ENCODE data around the gene STOML2. TPM values are rescaled to one million over a fixed set of nuclear protein-coding genes. Genes with fewer than 3 reads are reported as not detected.

Gene STOML2
- total and polyA plus RNA-seq, 4 donors, result 61.2 to 102 (median 76.2) TPM

GRCh38 chr9:35115680-35116538 lies 13.0 kb upstream of the STOML2 start, which contains the start of gene ATOSB:
Gene ATOSB, minus strand, starts transcription at chr9:35115862. Its CDS starts 7,588 bp downstream, at chr9:35108274.
- under 1% methylated on average over 51 of the region's 54 CpGs for WGBS (ENCODE audit: insufficient coverage)
- H3K27me3 ChIP-seq (ENCODE audit: control insufficient read depth, insufficient read depth, low read length), result no peaks in the 10 kb centered on the region

DNA sequence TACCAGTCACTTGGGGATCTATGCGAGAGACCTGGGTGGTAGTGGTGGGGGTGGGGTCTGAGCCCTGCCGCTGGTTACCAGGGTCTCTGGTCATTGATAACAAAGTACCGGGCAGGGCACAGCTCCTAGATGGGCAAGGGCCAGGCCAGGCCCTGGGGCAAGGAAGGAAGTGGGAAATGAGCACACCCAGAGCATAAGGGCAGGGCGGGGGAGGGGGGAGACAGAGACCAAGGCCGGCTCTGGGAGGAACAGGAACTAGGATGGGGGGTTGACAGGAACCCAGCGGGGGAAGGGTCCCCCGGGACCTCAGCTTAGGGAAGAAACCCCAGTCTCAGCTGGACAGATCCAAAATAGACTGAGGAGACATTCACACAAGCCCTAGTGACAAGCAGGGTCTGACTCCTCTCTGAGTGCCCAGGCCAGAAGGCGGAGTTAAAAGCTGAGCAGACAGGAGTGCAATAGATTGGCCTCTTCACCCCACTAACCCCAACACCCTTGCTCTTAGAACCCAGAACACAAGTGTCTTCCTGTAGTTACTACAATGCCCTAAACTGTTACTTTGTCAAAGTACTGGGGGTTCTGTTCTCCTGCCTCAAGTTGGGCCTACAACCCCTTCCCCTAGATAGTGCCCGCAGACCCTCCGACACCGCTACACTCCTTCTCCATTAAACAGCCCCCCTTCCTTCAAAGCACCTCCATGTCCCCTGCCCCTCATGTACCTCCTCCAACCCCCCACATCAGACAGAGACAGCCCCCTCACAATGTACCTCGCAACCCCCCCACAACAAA lies 12.1 kb upstream of the STOML2 start:
- Histone ChIP-seq H3K4me1 (ENCODE audit: control insufficient read depth, insufficient read depth, low read length) (peaks cover 56% of the 10 kb centered on the region), H3K9me3 (ENCODE audit: control insufficient read depth, insufficient read depth, low read length) (no peaks in the 10 kb centered on the region), H3K27me3 (ENCODE audit: control insufficient read depth, insufficient read depth, low read length) (no peaks in the 10 kb centered on the region), H3K4me3 (ENCODE audit: low read depth, low read length) (peak overlapping the region; percentile 75), H3K27ac (ENCODE audit: low read depth, low read length) (peak overlapping the region; percentile 98), H3K36me3 (ENCODE audit: control insufficient read depth, insufficient read depth, low read length) (no peaks in the 10 kb centered on the region)
- WGBS (ENCODE audit: insufficient coverage), result 16% methylated on average over 8 of the region's 12 CpGs
- peak in 1 of 6 donors; percentile 53 for DNase-seq (ENCODE audit: low read depth in 4 of 6, low spot score in 6 of 6)

More at GRCh38 chr9:35115680-35116538, 13.0 kb upstream of the STOML2 start, which contains the start of gene ATOSB:
- peak within 1 kb of the TSS; percentile 98 for H3K27ac ChIP-seq (ENCODE audit: low read depth, low read length)
- H3K9me3 ChIP-seq (ENCODE audit: control insufficient read depth, insufficient read depth, low read length), result no peaks in the 10 kb centered on the region
- peaks cover 47% of the 10 kb centered on the region for H3K4me1 ChIP-seq (ENCODE audit: control insufficient read depth, insufficient read depth, low read length)
- peak within 1 kb of the TSS; percentile 75 for H3K4me3 ChIP-seq (ENCODE audit: low read depth, low read length)
- no peaks in the 10 kb centered on the region for H3K36me3 ChIP-seq (ENCODE audit: control insufficient read depth, insufficient read depth, low read length)
- DNase-seq (ENCODE audit: low read depth in 4 of 6, low spot score in 6 of 6), result peak; percentile 88 to 99 (median 92)

- no peaks in the 10 kb centered on the region for H3K9me3 ChIP-seq (ENCODE audit: control insufficient read depth, insufficient read depth, low read length)
- 2% methylated on average over 3 of the region's 5 CpGs for WGBS (ENCODE audit: insufficient coverage)
- H3K36me3 ChIP-seq (ENCODE audit: control insufficient read depth, insufficient read depth, low read length), result no peaks in the 10 kb centered on the region
- peak overlapping the region; percentile 75 for H3K4me3 ChIP-seq (ENCODE audit: low read depth, low read length)
- no peaks in the 10 kb centered on the region for H3K27me3 ChIP-seq (ENCODE audit: control insufficient read depth, insufficient read depth, low read length)
- peaks cover 59% of the 10 kb centered on the region for H3K4me1 ChIP-seq (ENCODE audit: control insufficient read depth, insufficient read depth, low read length)
- DNase-seq (ENCODE audit: low read depth in 4 of 6, low spot score in 6 of 6), result peak; percentile 64 to 95 (median 81)
- H3K27ac ChIP-seq (ENCODE audit: low read depth, low read length), result peak overlapping the region; percentile 98
Measured at GRCh38 chr9:35114113-35114839, 11.3 kb upstream of the STOML2 start.

- Histone ChIP-seq H3K36me3 (ENCODE audit: control insufficient read depth, insufficient read depth, low read length) (peaks cover 15% of the 10 kb centered on the region), H3K27ac (ENCODE audit: low read depth, low read length) (peak overlapping the region; percentile 83), H3K27me3 (ENCODE audit: control insufficient read depth, insufficient read depth, low read length) (no peaks in the 10 kb centered on the region), H3K4me1 (ENCODE audit: control insufficient read depth, insufficient read depth, low read length) (peaks cover 61% of the 10 kb centered on the region), H3K9me3 (ENCODE audit: control insufficient read depth, insufficient read depth, low read length) (no peaks in the 10 kb centered on the region), H3K4me3 (ENCODE audit: low read depth, low read length) (no peak overlapping the region)
- WGBS (ENCODE audit: insufficient coverage), result 54% methylated on average over 2 of the region's 3 CpGs
- no peak for DNase-seq (ENCODE audit: low read depth in 4 of 6, low spot score in 6 of 6)
Measured at GRCh38 chr9:35112257-35113020, 9.5 kb upstream of the STOML2 start.

DNA sequence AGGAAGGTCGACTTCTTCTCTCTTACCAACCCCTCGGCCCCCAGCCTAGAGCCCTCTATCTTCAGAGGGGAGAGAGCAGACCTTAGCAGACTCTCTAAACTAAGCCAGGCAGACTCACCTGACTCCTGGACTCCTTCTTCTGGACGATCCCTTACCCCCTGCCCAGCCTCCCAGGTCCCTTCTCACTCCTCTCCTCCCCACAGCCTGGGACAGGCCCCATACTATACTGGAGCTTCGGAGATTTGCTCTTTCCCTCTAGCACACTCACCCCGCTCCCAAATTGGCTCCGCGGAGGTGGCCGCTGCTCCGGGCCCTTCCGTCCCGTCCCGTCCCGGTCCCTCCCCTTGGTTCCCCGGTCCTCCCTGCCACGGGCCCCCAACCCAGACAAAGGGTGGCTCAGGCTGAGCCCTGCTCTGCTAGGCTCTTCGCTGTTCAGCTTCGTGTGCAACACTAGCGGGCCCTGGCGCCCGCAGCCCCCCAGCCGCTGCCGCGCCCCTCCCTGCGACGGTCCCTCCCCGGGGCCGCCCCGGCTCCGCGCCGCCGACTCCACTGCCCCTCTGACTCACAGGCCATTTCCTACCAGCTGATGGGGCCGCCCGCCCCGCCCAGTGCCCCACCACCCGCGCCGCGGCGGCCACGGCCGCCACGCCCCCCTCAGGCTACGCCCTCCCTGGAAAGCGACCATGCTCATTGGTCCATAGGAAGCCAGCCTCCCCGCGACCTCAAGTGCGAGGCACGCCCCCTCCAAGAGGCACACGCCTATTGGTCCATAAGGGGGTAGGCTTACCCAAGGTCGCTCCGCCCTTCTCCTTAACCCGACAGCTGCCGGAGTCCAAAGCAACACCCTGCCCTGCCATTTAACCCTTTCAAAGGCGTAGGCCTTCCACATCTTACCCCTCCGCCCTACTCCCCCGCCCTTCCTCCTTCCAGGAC lies 8.3 kb upstream of the STOML2 start:
- peak overlapping the region; percentile 88 for H3K27ac ChIP-seq (ENCODE audit: low read depth, low read length)
- DNase-seq (ENCODE audit: low read depth in 4 of 6, low spot score in 6 of 6), result peak; percentile 80 to 99 (median 94)
- H3K9me3 ChIP-seq (ENCODE audit: control insufficient read depth, insufficient read depth, low read length), result no peaks in the 10 kb centered on the region
- WGBS (ENCODE audit: insufficient coverage), result under 1% methylated on average over 57 of the region's 57 CpGs
- H3K4me3 ChIP-seq (ENCODE audit: low read depth, low read length), result peak overlapping the region; percentile 92
- peaks cover 51% of the 10 kb centered on the region for H3K4me1 ChIP-seq (ENCODE audit: control insufficient read depth, insufficient read depth, low read length)
- H3K36me3 ChIP-seq (ENCODE audit: control insufficient read depth, insufficient read depth, low read length), result peaks cover 27% of the 10 kb centered on the region
- no peaks in the 10 kb centered on the region for H3K27me3 ChIP-seq (ENCODE audit: control insufficient read depth, insufficient read depth, low read length)

- H3K36me3 ChIP-seq (ENCODE audit: control insufficient read depth, insufficient read depth, low read length), result peaks cover 36% of the 10 kb centered on the region
- DNase-seq (ENCODE audit: low read depth in 4 of 6, low spot score in 6 of 6), result peak in 2 of 6 donors; percentile 51 to 55
- H3K9me3 ChIP-seq (ENCODE audit: control insufficient read depth, insufficient read depth, low read length), result no peaks in the 10 kb centered on the region
- H3K4me3 ChIP-seq (ENCODE audit: low read depth, low read length), result peak overlapping the region; percentile 92
- no peaks in the 10 kb centered on the region for H3K27me3 ChIP-seq (ENCODE audit: control insufficient read depth, insufficient read depth, low read length)
- peak overlapping the region; percentile 88 for H3K27ac ChIP-seq (ENCODE audit: low read depth, low read length)
- H3K4me1 ChIP-seq (ENCODE audit: control insufficient read depth, insufficient read depth, low read length), result peaks cover 44% of the 10 kb centered on the region
- WGBS (ENCODE audit: insufficient coverage), result 17% methylated on average over 2 of the region's 3 CpGs
Measured at GRCh38 chr9:35110327-35110761, 7.4 kb upstream of the STOML2 start.

- no peaks in the 10 kb centered on the region for H3K27me3 ChIP-seq (ENCODE audit: control insufficient read depth, insufficient read depth, low read length)
- no peak overlapping the region for H3K4me3 ChIP-seq (ENCODE audit: low read depth, low read length)
- no peak for DNase-seq (ENCODE audit: low read depth in 4 of 6, low spot score in 6 of 6)
- 80% methylated on average over 2 of the region's 8 CpGs for WGBS (ENCODE audit: insufficient coverage)
- no peaks in the 10 kb centered on the region for H3K9me3 ChIP-seq (ENCODE audit: control insufficient read depth, insufficient read depth, low read length)
- H3K4me1 ChIP-seq (ENCODE audit: control insufficient read depth, insufficient read depth, low read length), result peaks cover 39% of the 10 kb centered on the region
- H3K27ac ChIP-seq (ENCODE audit: low read depth, low read length), result no peak overlapping the region
- peaks cover 49% of the 10 kb centered on the region for H3K36me3 ChIP-seq (ENCODE audit: control insufficient read depth, insufficient read depth, low read length)
Measured at GRCh38 chr9:35108946-35109575, 6.1 kb upstream of the STOML2 start.

DNA sequence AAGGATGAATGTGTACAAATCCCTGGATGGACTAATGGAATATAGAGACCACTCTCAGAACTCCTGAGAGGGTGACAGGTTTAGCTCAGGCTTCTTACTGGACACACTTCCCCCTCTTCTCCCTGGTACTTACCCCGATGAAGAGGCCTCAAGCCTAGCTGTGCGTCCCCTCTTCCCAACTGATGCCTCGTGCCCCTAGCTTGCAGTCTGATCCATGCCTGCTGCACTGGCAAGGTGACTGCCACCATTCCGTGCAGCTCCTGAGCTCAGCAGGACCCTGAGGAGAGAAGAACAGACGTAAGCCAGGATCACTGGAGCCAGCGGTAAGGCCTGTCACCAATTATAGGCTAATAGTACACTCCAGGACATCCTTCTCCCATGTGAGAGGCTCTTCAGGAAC lies 5.5 kb upstream of the STOML2 start:
- Histone ChIP-seq H3K4me3 (ENCODE audit: low read depth, low read length) (no peak overlapping the region), H3K36me3 (ENCODE audit: control insufficient read depth, insufficient read depth, low read length) (peaks cover 49% of the 10 kb centered on the region), H3K27me3 (ENCODE audit: control insufficient read depth, insufficient read depth, low read length) (no peaks in the 10 kb centered on the region), H3K4me1 (ENCODE audit: control insufficient read depth, insufficient read depth, low read length) (peaks cover 41% of the 10 kb centered on the region), H3K27ac (ENCODE audit: low read depth, low read length) (no peak overlapping the region), H3K9me3 (ENCODE audit: control insufficient read depth, insufficient read depth, low read length) (no peaks in the 10 kb centered on the region)
- WGBS (ENCODE audit: insufficient coverage), result 94% methylated on average over 4 of the region's 6 CpGs
- DNase-seq (ENCODE audit: low read depth in 4 of 6, low spot score in 6 of 6), result no peak

Measured in spinal cord (tissue), 10 donors.